ENCODE data around the gene SACS. TPM values are rescaled to one million over a fixed set of nuclear protein-coding genes. Genes with fewer than 3 reads are reported as not detected.

The SACS gene
- total RNA-seq, 4 donors from 2014 or later: 4.4 to 7.6 (median 5.5) TPM

DNA sequence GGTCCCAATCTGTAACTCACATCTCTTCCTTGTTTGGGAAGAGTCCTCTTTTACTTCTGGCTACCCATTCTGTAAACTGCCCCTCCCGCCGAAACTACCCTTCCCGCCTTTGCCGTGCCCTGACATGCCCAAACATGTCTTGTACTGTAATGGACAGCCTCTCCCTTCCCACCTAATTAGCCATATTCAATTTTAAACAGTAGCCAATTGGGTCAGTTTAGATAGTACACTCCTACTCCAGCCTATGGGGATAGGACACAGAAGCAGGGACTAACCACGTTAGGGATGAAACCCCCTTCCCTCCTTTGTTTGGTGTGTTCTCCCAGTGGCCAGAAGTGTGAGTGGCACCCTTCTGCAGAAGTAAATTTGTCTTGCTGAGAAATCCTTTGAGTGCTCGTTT lies 34.2 kb downstream of the SACS start:
- no peak for DNase-seq
- Histone ChIP-seq H3K9me3 (no peaks in the 10 kb centered on the region), H3K27me3 (no peaks in the 10 kb centered on the region), H3K4me3 (no peak overlapping the region), H3K27ac (no peak overlapping the region), H3K36me3 (no peaks in the 10 kb centered on the region), H3K4me1 (no peaks in the 10 kb centered on the region)
- in situ Hi-C loops (cut with MboI; ENCODE audit: low pct_ligation_motif_present in 1 of 4, low pct_unique_long_range_greater_than_20kb in 1 of 4, low sequenced_read_pairs in 3 of 4) (no loop called here), intact Hi-C loops (cut with DNase I; ENCODE audit: low total_unique reads) (no loop called here)
- 44 to 59% methylated on average over 4 to 6 of the region's 6 CpGs for WGBS, 2 donors (ENCODE audit: low coverage in 1 of 2)
- TF ChIP-seq EP300 (IDR thresholded peaks at IDR 0.05; ENCODE audit: low read depth) (no peak), POLR2A (IDR thresholded peaks at IDR 0.05) (no peak), POLR2AphosphoS5 (IDR thresholded peaks at IDR 0.05) (no peak)
- TF ChIP-seq, protein P1, sequence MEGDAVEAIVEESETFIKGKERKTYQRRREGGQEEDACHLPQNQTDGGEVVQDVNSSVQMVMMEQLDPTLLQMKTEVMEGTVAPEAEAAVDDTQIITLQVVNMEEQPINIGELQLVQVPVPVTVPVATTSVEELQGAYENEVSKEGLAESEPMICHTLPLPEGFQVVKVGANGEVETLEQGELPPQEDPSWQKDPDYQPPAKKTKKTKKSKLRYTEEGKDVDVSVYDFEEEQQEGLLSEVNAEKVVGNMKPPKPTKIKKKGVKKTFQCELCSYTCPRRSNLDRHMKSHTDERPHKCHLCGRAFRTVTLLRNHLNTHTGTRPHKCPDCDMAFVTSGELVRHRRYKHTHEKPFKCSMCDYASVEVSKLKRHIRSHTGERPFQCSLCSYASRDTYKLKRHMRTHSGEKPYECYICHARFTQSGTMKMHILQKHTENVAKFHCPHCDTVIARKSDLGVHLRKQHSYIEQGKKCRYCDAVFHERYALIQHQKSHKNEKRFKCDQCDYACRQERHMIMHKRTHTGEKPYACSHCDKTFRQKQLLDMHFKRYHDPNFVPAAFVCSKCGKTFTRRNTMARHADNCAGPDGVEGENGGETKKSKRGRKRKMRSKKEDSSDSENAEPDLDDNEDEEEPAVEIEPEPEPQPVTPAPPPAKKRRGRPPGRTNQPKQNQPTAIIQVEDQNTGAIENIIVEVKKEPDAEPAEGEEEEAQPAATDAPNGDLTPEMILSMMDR (IDR thresholded peaks at IDR 0.05): no peak

DNA sequence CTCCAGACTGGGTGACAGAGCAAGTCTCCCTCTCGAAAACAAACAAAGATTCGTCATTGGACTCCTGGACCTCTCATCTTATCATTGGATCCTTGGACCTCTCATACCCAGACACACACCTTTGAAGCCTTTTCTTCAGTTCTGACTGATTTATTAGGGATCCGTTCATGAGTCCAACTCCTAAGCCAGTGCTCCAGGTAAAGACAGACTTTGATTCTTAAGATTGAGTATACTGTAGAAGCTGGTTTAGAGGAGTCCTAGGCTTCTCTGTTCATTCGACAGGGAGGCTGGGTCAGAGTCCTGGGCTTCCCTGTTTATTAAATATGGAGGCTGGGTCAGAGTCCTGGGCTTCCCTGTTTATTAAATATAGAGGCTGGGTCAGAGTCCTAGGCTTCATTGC lies 38.7 kb downstream of the SACS start:
- Histone ChIP-seq H3K27ac (no peak overlapping the region), H3K4me1 (no peaks in the 10 kb centered on the region), H3K4me3 (no peak overlapping the region), H3K27me3 (no peaks in the 10 kb centered on the region), H3K9me3 (no peaks in the 10 kb centered on the region), H3K36me3 (no peaks in the 10 kb centered on the region)
- no peak for DNase-seq
- WGBS, 2 donors (ENCODE audit: low coverage in 1 of 2): 81 to 93% methylated on average over 2 to 4 of the region's 4 CpGs
- TF ChIP-seq EP300 (IDR thresholded peaks at IDR 0.05; ENCODE audit: low read depth) (no peak), POLR2A (IDR thresholded peaks at IDR 0.05) (no peak), POLR2AphosphoS5 (IDR thresholded peaks at IDR 0.05) (no peak)
- TF ChIP-seq, protein P1 (IDR thresholded peaks at IDR 0.05): no peak
- in situ Hi-C loops (cut with MboI; ENCODE audit: low pct_ligation_motif_present in 1 of 4, low pct_unique_long_range_greater_than_20kb in 1 of 4, low sequenced_read_pairs in 3 of 4) (no loop called here), intact Hi-C loops (cut with DNase I; ENCODE audit: low total_unique reads) (no loop called here)

DNA sequence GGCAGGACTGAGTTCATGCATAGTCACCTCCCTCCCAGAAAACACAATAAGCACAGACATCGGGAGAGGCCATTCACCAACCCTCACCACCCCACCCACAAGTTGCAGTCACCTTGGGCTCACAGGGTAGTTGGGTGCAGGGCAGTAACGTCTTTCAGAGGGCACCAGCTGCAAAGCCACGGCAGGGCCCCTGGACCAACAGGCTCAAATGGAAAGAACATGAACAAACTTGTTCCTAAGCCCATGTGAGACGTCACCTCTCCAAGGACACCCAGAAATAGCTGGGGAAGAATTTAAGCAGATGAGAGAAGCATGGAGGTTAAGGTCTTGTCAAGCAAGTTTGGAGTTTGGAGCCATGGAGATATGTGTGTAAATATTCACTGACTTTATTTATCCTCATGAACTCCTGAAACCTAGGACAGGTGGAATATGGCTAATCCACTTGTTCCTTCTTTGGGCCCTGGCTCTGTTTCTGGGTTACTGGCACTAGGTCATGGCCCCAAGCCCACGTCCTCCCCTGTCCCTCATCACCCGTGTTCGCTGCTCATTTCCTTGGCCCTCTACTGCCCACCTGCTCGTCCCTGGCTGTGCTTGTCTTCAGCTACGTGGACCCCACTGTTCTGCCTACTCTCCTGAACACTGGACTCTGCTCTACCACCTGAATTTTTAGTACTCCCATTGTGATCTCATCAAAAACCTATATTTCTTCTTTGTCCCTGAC lies 40.4 kb downstream of the SACS start:
- Histone ChIP-seq H3K4me1 (no peaks in the 10 kb centered on the region), H3K9me3 (no peaks in the 10 kb centered on the region), H3K27ac (no peak overlapping the region), H3K27me3 (no peaks in the 10 kb centered on the region), H3K36me3 (no peaks in the 10 kb centered on the region), H3K4me3 (no peak overlapping the region)
- in situ Hi-C loops (cut with MboI; ENCODE audit: low pct_ligation_motif_present in 1 of 4, low pct_unique_long_range_greater_than_20kb in 1 of 4, low sequenced_read_pairs in 3 of 4): no loop called here
- TF ChIP-seq EP300 (IDR thresholded peaks at IDR 0.05; ENCODE audit: low read depth) (no peak), POLR2A (IDR thresholded peaks at IDR 0.05) (no peak), POLR2AphosphoS5 (IDR thresholded peaks at IDR 0.05) (no peak)
- TF ChIP-seq, protein P1 (IDR thresholded peaks at IDR 0.05): no peak
- WGBS, 2 donors (ENCODE audit: low coverage in 1 of 2): 73 to 77% methylated on average over 5 to 9 of the region's 9 CpGs
- DNase-seq: no peak
- intact Hi-C loops (cut with DNase I; ENCODE audit: low total_unique reads): no loop called here

DNA sequence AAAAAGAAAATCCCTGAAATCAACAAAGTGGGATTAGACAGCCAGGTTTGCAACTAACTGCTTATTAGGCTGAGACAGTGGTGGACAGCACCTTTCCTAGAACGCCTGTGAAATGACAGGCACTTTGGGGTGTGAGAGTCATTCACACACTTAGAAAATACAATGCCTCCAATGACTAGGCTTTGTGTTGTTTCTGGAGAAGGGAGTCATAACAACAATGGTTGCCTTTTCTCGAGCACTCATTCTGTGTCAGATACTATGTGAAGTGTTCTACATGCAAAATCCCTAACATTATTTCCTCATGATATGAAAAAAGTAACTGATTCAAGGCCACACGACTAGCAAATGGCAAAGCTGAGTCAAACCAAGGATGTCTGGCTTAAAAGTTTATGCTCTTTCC lies 41.2 kb downstream of the SACS start:
- Histone ChIP-seq H3K27ac (no peak overlapping the region), H3K9me3 (no peaks in the 10 kb centered on the region), H3K4me1 (no peaks in the 10 kb centered on the region), H3K36me3 (no peaks in the 10 kb centered on the region), H3K27me3 (no peaks in the 10 kb centered on the region), H3K4me3 (no peak overlapping the region)
- no peak for DNase-seq
- intact Hi-C loops (cut with DNase I; ENCODE audit: low total_unique reads): no loop called here
- in situ Hi-C loops (cut with MboI; ENCODE audit: low pct_ligation_motif_present in 1 of 4, low pct_unique_long_range_greater_than_20kb in 1 of 4, low sequenced_read_pairs in 3 of 4): no loop called here
- WGBS, 2 donors (ENCODE audit: low coverage in 1 of 2): 60 to 69% methylated on average over 3 of the region's 3 CpGs
- TF ChIP-seq POLR2AphosphoS5 (IDR thresholded peaks at IDR 0.05): no peak

DNA sequence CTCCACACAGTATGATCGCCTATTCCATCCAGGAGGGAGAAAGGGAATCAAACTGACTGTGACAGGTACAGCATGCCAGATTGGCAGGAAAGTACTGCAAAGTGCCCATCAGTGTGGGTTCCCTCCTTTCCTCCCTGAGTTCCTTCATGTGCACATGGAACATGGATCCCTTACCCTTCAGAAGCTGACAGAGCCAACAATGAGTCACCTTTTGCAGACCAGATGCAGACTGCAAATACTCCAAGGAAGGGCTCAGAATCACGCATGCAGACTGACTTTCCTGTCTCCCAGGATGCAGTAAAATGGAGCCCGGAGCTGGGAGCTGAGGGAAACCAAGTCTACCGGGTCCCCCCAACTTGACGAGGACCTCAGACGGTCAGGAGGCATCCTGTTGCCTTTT lies 41.8 kb downstream of the SACS start:
- WGBS, 2 donors (ENCODE audit: low coverage in 1 of 2): 75 to 76% methylated on average over 1 to 6 of the region's 6 CpGs
- Histone ChIP-seq H3K36me3 (no peaks in the 10 kb centered on the region), H3K4me3 (no peak overlapping the region), H3K27ac (no peak overlapping the region), H3K9me3 (no peaks in the 10 kb centered on the region), H3K4me1 (no peaks in the 10 kb centered on the region), H3K27me3 (no peaks in the 10 kb centered on the region)
- in situ Hi-C loops (cut with MboI; ENCODE audit: low pct_ligation_motif_present in 1 of 4, low pct_unique_long_range_greater_than_20kb in 1 of 4, low sequenced_read_pairs in 3 of 4): no loop called here
- intact Hi-C loops (cut with DNase I; ENCODE audit: low total_unique reads): no loop called here
- TF ChIP-seq EP300 (IDR thresholded peaks at IDR 0.05; ENCODE audit: low read depth) (no peak), POLR2A (IDR thresholded peaks at IDR 0.05) (no peak), POLR2AphosphoS5 (IDR thresholded peaks at IDR 0.05) (no peak)
- TF ChIP-seq, protein P1 (IDR thresholded peaks at IDR 0.05): no peak
- no peak for DNase-seq
